HG02588 (cell line): ENCODE measurements around the gene SMLR1.
A peak's percentile ranks its signal among the peaks of the same experiment; 100 is the strongest.

Experiments
- ATAC-seq: cut with Tn5 transposase; IDR thresholded peaks from one replicate; pipeline ENCODE4 v1.9.1; 2021; ENCODE audit warnings: mild to moderate bottlenecking, moderate library complexity; ENCODE audit not compliant: unreplicated experiment

SMLR1 gene

GRCh38 chr6:130849594-130849993 lies 22.4 kb downstream of the SMLR1 start:
- ATAC-seq = no peak

DNA sequence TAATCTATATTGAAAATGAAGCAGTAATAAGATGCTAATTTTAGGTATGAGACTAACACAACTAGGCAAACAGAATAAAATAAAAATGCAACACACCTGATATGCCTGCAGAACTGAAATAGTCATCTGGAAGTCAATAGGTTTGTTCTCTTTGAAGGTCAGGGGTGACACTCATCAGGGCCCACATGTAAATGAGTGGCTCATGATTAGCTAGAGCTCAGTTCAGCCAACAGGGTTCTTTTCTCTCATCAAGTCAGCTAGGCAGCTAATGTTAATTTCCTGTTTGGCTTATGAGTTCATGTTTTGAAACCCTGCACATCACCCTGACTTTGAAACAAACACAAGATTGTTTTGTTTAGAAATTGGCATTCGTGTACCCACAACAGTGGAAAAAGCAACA lies 23.8 kb downstream of the SMLR1 start:
- no peak for ATAC-seq

- ATAC-seq = no peak
Observed at GRCh38 chr6:130852844-130853554, 25.8 kb downstream of the SMLR1 start.

DNA sequence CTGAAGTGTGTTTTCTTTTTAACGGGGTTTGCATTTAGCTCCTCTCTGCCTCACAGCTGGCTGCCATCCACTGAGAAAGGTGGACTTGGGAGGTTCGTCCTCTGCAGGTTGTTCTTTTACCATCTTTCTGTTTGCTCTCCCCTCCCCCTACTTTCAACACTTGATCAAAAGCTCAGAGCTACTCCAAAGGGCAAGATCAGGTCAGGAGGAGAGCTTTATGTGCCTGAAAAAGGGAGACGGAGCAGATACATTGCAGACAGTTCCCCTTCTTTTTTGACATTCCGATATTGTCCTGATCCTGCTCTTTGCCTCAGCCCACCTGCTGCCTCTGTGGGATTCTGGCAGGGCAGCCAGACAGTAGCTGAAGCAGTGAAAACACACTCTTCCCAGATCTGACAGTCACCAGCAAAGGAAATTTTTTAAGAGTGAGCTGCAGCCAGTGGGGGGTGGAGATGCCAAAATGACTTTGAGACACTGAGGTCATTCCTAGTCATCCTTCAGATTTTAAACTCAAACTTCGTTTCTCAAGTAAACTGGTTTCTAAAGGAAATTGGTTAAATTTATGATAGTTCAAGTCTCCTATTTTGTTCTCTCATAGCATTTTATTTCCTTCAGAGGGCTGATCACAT lies 26.5 kb downstream of the SMLR1 start:
- no peak for ATAC-seq

DNA sequence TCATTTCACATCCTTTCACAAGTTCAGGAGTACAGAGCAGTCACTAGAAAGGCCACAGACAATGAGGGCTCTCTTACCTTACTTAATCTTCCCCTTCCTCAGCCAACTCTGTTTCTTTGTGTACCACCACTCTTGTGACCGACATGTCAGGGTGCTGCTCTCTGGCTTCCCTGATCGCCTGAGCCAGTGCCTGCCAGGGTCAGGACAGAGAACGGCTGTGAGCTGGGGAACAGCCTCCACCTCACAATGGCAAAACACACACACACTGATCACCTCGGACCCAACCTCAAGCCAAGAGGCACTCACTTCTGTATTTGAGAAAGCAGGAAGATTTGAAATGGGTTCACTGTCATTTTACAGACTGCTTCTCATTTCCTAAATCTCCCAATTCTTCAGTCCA lies 30.8 kb downstream of the SMLR1 start:
- no peak for ATAC-seq

- no peak for ATAC-seq
Observed at GRCh38 chr6:130858498-130859160, 31.4 kb downstream of the SMLR1 start.

DNA sequence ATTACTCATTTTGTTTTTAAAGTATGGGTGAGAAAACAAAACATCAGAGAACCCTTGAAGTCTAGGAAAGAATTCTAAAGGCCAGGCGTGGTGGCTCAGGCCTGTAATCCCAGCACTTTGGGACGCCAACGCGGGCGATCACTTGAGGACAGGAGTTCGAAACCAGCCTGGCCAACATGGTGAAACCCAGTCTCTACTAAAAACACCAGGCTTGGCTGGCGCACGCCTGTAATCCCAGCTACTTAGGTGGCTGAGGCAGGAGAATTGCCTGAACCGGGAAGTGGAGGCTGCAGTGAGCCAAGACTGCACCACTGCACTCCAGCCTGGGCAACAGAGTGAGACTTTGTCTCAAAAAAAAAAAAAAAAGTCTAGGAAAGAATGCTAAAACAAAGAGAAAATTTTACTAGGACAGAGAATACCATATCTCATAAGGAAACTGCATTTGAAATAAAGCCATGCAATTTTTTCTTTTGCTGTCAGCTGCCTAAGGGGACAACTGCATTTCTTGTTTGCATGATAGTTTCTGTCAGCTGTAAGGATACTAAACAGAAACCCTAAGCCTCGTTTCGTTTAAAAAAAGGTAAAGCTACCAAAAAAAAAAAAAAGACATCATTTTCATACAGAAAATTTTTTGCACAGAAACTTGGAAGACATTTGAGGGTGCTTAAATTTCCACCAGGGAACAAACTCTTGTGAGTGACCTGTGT lies 32.1 kb downstream of the SMLR1 start:
- no peak for ATAC-seq

GRCh38 chr6:130862370-130862769 lies 35.2 kb downstream of the SMLR1 start:
- no peak for ATAC-seq

- ATAC-seq = no peak
Observed at GRCh38 chr6:130863415-130864230, 36.4 kb downstream of the SMLR1 start.

DNA sequence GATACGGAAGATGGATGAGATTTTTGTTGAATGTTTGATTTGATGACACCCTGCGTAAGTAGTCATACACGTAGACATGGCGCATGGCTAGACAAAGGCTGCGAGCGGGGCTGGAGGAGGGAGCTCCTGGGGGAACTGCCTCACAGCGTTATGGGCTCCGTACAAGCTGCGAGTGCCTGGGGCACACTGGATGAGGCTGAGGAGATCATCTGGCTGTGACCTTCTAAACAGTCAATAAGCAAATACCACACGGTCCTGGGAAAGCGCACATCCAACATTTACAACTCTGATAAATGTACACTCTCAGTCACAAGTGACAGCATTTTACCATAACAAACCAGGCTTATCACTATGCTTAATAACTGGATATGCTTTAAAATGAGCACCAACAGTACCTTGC lies 37.1 kb downstream of the SMLR1 start:
- no peak for ATAC-seq

DNA sequence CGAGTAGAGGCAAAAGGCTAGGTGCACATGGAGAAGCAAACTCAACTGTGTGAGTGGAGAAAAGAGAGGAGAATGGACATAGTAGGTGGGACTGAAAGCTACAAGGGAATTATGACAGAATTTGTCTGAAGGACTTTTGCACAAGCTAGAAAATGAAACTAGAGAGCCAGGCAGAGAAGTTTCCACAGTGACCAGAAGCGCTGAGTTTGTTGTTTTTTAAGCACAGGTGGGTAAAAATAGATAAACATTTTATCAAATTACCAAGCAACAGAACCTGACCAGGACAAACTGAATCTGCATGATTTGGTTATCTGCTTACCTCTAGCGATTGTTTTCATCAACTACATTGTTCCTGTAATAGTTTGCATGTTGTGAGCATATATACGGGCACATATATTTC lies 38.6 kb downstream of the SMLR1 start:
- no peak for ATAC-seq

- no peak for ATAC-seq
Observed at GRCh38 chr6:130869681-130870080, 42.5 kb downstream of the SMLR1 start.

GRCh38 chr6:130870179-130870880 lies 43.1 kb downstream of the SMLR1 start:
- ATAC-seq = no peak

DNA sequence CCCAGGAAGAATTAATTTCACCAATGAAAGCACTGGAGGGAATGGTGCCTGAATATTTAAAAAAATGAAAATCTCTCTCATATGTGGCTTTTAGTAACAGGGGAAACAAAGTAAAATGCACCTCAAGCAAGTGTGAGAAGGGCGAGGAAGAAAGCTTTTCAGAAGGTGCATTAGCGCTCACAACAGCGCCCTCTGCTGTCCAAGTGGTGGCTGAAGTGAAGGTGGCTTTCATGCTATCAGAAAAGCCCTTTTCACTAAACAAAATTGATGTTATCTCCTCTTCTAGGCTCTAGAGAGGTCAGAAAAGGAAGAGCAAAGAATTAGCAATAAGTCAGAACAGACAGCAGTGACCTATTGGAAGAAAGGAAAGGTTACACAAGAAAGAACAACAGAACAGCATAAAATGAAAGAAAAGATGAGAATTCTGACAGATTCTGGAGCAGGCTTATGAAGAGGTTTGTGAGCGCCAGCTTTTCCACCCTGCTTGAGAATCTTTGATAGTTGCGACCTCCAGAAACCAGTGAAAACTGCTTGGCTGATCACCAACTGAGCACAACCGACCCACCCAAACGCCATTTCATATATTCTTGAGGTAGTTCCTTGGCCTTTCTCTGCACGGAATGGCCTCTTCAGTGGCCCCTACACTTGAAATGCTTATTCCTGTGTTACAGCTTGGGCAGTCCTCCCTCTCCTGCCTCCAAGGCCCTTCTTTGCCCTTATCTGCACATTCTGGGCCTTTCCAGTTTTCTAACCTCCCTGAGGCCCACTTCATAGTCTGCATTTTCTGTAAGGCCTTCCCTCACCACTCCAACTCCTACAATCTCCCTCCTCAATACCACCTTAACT lies 45.3 kb downstream of the SMLR1 start:
- no peak for ATAC-seq

GRCh38 chr6:130873746-130874145 lies 46.5 kb downstream of the SMLR1 start:
- ATAC-seq = no peak

- ATAC-seq = no peak
Observed at GRCh38 chr6:130879826-130880225, 52.6 kb downstream of the SMLR1 start.

- no peak for ATAC-seq
Observed at GRCh38 chr6:130882370-130882769, 55.2 kb downstream of the SMLR1 start.

DNA sequence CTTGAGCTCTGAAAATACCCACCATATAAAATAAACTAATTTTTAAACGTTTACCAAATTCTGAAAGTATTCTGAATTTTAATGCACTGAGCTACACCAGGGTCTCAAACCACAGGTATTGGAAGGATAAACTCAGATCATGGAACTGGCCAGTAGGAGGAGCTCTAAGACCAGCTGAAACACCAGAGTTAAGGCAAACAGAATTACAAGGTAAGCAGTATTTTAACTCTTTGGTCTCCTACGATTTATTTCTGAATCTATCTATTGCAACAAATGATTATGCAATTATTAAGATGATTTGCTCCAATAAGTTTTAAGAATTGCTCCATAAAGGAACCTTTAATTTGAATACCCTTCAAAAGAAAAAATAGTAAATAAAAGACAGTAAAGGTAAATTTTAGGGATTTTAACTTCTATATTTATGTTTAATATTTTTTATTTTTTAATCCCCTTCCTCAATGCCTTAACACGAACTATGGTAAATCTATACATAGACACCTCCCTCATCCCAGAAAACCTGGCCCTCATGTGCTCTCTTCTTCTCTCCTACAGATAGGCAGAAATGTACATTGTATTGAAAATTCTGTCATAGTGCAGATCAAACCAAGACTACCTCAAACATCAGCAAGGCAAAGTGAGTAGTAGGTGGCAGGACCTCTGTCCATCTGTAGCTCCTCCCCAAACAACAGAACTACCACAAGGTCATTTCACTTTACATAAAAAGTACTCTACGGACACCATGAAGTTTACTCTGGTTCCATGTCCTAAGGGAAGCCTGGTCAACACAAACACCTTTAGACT lies 58.4 kb downstream of the SMLR1 start:
- peak; percentile 95 for ATAC-seq
